ENCODE measurements around the gene ARMC2.
"Not testable (repeated sequence)": the region's sequence is repeated elsewhere in the genome, so short reads cannot be mapped to it uniquely, and the experiment has no call there.

ARMC2 gene

GRCh38 chr6:108848116-108848868 lies at the start of gene ARMC2:
Gene ARMC2, plus strand, starts transcription at chr6:108848422. Its CDS starts 5,846 bp downstream, at chr6:108854268.
- DNase-seq (ENCODE audit: low read depth) = peak; percentile 91

- DNase-seq (ENCODE audit: low read depth) = no peak
Measured at GRCh38 chr6:108798670-108799353, 49.4 kb upstream of the ARMC2 start.

GRCh38 chr6:108799354-108799717 lies 48.9 kb upstream of the ARMC2 start:
- no peak for DNase-seq (ENCODE audit: low read depth)

GRCh38 chr6:108799791-108800190 lies 48.4 kb upstream of the ARMC2 start:
- no peak for DNase-seq (ENCODE audit: low read depth)

GRCh38 chr6:108800427-108800864 lies 47.8 kb upstream of the ARMC2 start:
- peak; percentile 73 for DNase-seq (ENCODE audit: low read depth)

GRCh38 chr6:108801366-108801765 lies 46.9 kb upstream of the ARMC2 start:
- no peak for DNase-seq (ENCODE audit: low read depth)

GRCh38 chr6:108803982-108804490 lies 44.2 kb upstream of the ARMC2 start:
- DNase-seq (ENCODE audit: low read depth) = no peak

- no peak for DNase-seq (ENCODE audit: low read depth)
Measured at GRCh38 chr6:108804956-108805355, 43.3 kb upstream of the ARMC2 start.

GRCh38 chr6:108805611-108806167 lies 42.5 kb upstream of the ARMC2 start:
- no peak for DNase-seq (ENCODE audit: low read depth)

- no peak for DNase-seq (ENCODE audit: low read depth)
Measured at GRCh38 chr6:108806171-108806570, 42.1 kb upstream of the ARMC2 start.

GRCh38 chr6:108806665-108807064 lies 41.6 kb upstream of the ARMC2 start:
- no peak for DNase-seq (ENCODE audit: low read depth)

- DNase-seq (ENCODE audit: low read depth) = no peak
Measured at GRCh38 chr6:108807928-108808327, 40.3 kb upstream of the ARMC2 start.

- no peak for DNase-seq (ENCODE audit: low read depth)
Measured at GRCh38 chr6:108809211-108809610, 39.0 kb upstream of the ARMC2 start.

- no peak for DNase-seq (ENCODE audit: low read depth)
Measured at GRCh38 chr6:108810057-108810643, 38.1 kb upstream of the ARMC2 start.

GRCh38 chr6:108811490-108811889 lies 36.7 kb upstream of the ARMC2 start:
- no peak for DNase-seq (ENCODE audit: low read depth)

GRCh38 chr6:108813218-108813617 lies 35.0 kb upstream of the ARMC2 start:
- DNase-seq (ENCODE audit: low read depth) = not testable (repeated sequence)

GRCh38 chr6:108817276-108817675 lies 30.9 kb upstream of the ARMC2 start:
- not testable (repeated sequence) for DNase-seq (ENCODE audit: low read depth)

GRCh38 chr6:108820006-108820405 lies 28.2 kb upstream of the ARMC2 start:
- DNase-seq (ENCODE audit: low read depth) = no peak

- no peak for DNase-seq (ENCODE audit: low read depth)
Measured at GRCh38 chr6:108822401-108822800, 25.8 kb upstream of the ARMC2 start.

- no peak for DNase-seq (ENCODE audit: low read depth)
Measured at GRCh38 chr6:108825326-108825725, 22.9 kb upstream of the ARMC2 start.

GRCh38 chr6:108831104-108831503 lies 17.1 kb upstream of the ARMC2 start:
- peak; percentile 92 for DNase-seq (ENCODE audit: low read depth)

GRCh38 chr6:108832738-108833137 lies 15.5 kb upstream of the ARMC2 start:
- DNase-seq (ENCODE audit: low read depth) = no peak
